ENCODE results near the gene POGLUT2. TPM values are rescaled to one million over a fixed set of nuclear protein-coding genes. Genes with fewer than 3 reads are reported as not detected.
A peak's percentile ranks its signal among the peaks of the same experiment; 100 is the strongest.

Gene POGLUT2
- total RNA-seq, 2 experiments from 2014 or later = not detected

- intact Hi-C loops (cut with DNase I, micrococcal nuclease) = loop anchor here (1.0 to 5.0 kb wide), 6 partner anchors 19 to 219 kb away; partner anchors contain the start of gene TEX30 (in 1 of the 2)
Measured at GRCh38 chr13:102799426-102800144, 809 bp upstream of the POGLUT2 start.

GRCh38 chr13:102793611-102794355, 5.0 kb downstream of the POGLUT2 start:
- no peak for TF ChIP-seq CTCF (IDR thresholded peaks at IDR 0.05)
- POLR2A ChIA-PET = no interaction called here
- no peak overlapping the region for H3K4me3 ChIP-seq (ENCODE audit: low read length)
- DNase-seq (no peak), ATAC-seq (ENCODE audit: poor library complexity) (no peak)
- no peaks in the 10 kb centered on the region for H3K9me3 ChIP-seq (ENCODE audit: control insufficient read depth in 1 of 2, insufficient read depth in 1 of 2, low read length in 2 of 2)
- Mint-ChIP-seq H3K9me3 (no peaks in the 10 kb centered on the region), H3K36me3 (ENCODE audit: low read depth) (no peaks in the 10 kb centered on the region), H3K27ac (no peak overlapping the region), H3K4me1 (ENCODE audit: low read depth) (peaks cover 8% of the 10 kb centered on the region), H3K27me3 (peaks cover 28% of the 10 kb centered on the region), H3K4me3 (no peak overlapping the region)
- peaks cover 3 to 12% of the 10 kb centered on the region in 2 experiments for H3K27me3 ChIP-seq (ENCODE audit: control insufficient read depth in 1 of 2, insufficient read depth in 2 of 2, low read length in 2 of 2)
- H3K36me3 ChIP-seq (ENCODE audit: insufficient read depth, low read length) = no peaks in the 10 kb centered on the region
- CTCF ChIA-PET = no interaction called here
- peaks cover 6% of the 10 kb centered on the region for H3K4me1 ChIP-seq (ENCODE audit: insufficient read depth, low read length)
- intact Hi-C loops (cut with DNase I, micrococcal nuclease) = no loop called here
- H3K27ac ChIP-seq (ENCODE audit: low read depth in 1 of 2, low read length in 2 of 2) = no peak overlapping the region

More at GRCh38 chr13:102799426-102800144, 809 bp upstream of the POGLUT2 start:
- no peaks in the 10 kb centered on the region for H3K9me3 Mint-ChIP-seq
- ChIA-PET POLR2A (interaction anchor here (0.7 to 3.7 kb wide), 6 partner anchors 14 to 213 kb away, joined by 3 to 35 read pairs (median 13); partner anchors contain the start of genes ERCC5, TEX30 and TPP2), CTCF (interaction anchor here (0.8 to 2.1 kb wide), 5 partner anchors 15 to 121 kb away, joined by 3 to 18 read pairs (median 3); partner anchors contain the start of genes ERCC5 and TEX30)
- H3K4me3 ChIP-seq (ENCODE audit: low read length) = peak overlapping the region; percentile 77
- no peak overlapping the region for H3K27ac ChIP-seq (ENCODE audit: low read depth in 1 of 2, low read length in 2 of 2)
- H3K9me3 ChIP-seq (ENCODE audit: control insufficient read depth in 1 of 2, insufficient read depth in 1 of 2, low read length in 2 of 2) = no peaks in the 10 kb centered on the region
- H3K27ac Mint-ChIP-seq = no peak overlapping the region
- TF ChIP-seq CTCF (IDR thresholded peaks at IDR 0.05) = no peak
- H3K36me3 Mint-ChIP-seq (ENCODE audit: low read depth) = no peaks in the 10 kb centered on the region
- DNase-seq (peak in 3 of 14 experiments; percentile 0 to 14 (median 1)), ATAC-seq (ENCODE audit: poor library complexity) (no peak)
- H3K27me3 Mint-ChIP-seq = peaks cover 28% of the 10 kb centered on the region
- H3K27me3 ChIP-seq (ENCODE audit: control insufficient read depth in 1 of 2, insufficient read depth in 2 of 2, low read length in 2 of 2) = peaks cover 6 to 18% of the 10 kb centered on the region in 2 experiments
- peak overlapping the region; percentile 94 for H3K4me3 Mint-ChIP-seq
- peaks cover 31% of the 10 kb centered on the region for H3K4me1 ChIP-seq (ENCODE audit: insufficient read depth, low read length)
- peaks cover 29% of the 10 kb centered on the region for H3K4me1 Mint-ChIP-seq (ENCODE audit: low read depth)
- H3K36me3 ChIP-seq (ENCODE audit: insufficient read depth, low read length) = no peaks in the 10 kb centered on the region

GRCh38 chr13:102792396-102792795, 6.4 kb downstream of the POGLUT2 start:
- DNase-seq (no peak), ATAC-seq (ENCODE audit: poor library complexity) (no peak)
- Histone ChIP-seq H3K9me3 (ENCODE audit: control insufficient read depth in 1 of 2, insufficient read depth in 1 of 2, low read length in 2 of 2) (no peaks in the 10 kb centered on the region), H3K27ac (ENCODE audit: low read depth in 1 of 2, low read length in 2 of 2) (no peak overlapping the region), H3K4me3 (ENCODE audit: low read length) (no peak overlapping the region), H3K27me3 (ENCODE audit: control insufficient read depth in 1 of 2, insufficient read depth in 2 of 2, low read length in 2 of 2) (no peaks in the 10 kb centered on the region), H3K4me1 (ENCODE audit: insufficient read depth, low read length) (no peaks in the 10 kb centered on the region), H3K36me3 (ENCODE audit: insufficient read depth, low read length) (no peaks in the 10 kb centered on the region)
- no peak for TF ChIP-seq CTCF (IDR thresholded peaks at IDR 0.05)
- no peaks in the 10 kb centered on the region for H3K36me3 Mint-ChIP-seq (ENCODE audit: low read depth)
- ChIA-PET CTCF (no interaction called here), POLR2A (interaction anchor here (0.6 kb wide), 1 partner anchor 391 kb away, joined by 3 read pairs; no protein-coding TSS in a partner anchor)
- no peak overlapping the region for H3K4me3 Mint-ChIP-seq
- no peaks in the 10 kb centered on the region for H3K9me3 Mint-ChIP-seq
- intact Hi-C loops (cut with DNase I, micrococcal nuclease) = no loop called here
- no peaks in the 10 kb centered on the region for H3K4me1 Mint-ChIP-seq (ENCODE audit: low read depth)
- H3K27me3 Mint-ChIP-seq = peaks cover 15% of the 10 kb centered on the region
- no peak overlapping the region for H3K27ac Mint-ChIP-seq
